NK-92 treated with Interleukin-12 subunit alpha and Interleukin-12 subunit beta, amount 100 ng/mL, for 24 hours (cell line): Measurements from ENCODE around the gene RGS9BP.
"Not testable (repeated sequence)": the region's sequence is repeated elsewhere in the genome, so short reads cannot be mapped to it uniquely, and the experiment has no call there.

Experiments
- DNase-seq: peaks from one replicate; lab custom pipeline; 2025; lab: John Stamatoyannopoulos, UW

RGS9BP gene

DNA sequence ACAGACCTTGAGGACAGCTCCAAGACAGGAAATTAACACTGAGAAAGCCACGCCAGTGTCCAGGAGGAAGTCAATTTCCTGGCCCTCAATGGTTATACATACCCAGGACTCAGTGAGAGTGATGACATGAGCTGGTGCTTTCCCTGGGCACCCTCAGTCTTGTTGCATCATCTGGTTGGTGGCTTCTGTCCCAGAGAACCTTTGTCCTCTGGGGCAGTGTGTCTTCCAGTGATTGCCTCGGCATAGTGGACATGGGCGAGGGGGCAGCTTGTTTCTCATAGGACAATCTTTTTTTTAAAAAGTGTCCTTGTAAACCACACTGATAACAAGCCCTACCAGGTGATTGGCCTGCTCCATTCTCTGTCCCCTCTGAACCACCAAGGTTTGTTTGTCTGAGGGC lies 21.1 kb downstream of the RGS9BP start:
- not testable (repeated sequence) for DNase-seq

DNA sequence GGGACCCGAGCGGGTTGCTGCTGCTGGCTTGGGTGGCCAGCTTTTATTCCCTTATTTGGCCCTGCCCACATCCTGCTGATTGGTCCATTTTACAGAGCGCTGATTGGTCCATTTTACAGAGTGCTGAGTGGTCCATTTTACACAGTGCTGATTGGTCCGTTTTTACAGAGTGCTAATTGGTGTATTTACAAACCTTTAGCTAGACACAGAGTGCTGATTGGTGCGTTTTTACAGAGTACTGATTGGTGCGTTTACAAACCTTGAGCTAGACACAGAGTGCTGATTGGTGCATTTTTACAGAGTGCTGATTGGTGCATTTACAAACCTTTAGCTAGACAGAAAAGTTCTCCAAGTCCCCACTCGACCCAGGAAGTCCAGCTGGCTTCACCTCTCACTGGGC lies 24.5 kb downstream of the RGS9BP start:
- DNase-seq, result not testable (repeated sequence)

DNA sequence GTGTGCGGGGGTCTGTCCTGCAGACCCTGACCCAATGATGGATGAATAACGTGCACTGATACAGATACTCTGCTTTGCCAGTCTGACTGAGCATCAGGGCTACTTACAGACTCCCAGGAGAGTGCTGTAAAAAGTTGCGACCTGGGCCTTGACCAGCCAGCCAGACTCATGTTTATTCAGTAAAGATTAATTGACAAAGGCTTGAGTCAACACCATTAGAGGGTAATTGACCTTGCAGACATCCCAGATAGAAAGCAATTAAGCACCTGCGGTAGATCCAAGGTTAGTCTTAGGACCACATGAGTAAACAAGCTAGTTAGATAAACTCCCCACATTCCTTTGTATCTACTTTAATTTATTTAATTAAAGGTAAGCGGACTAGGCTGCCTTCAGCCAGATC lies 26.4 kb downstream of the RGS9BP start:
- DNase-seq, result no peak

GRCh38 chr19:32704006-32704405 lies 28.4 kb downstream of the RGS9BP start:
- DNase-seq, result not testable (repeated sequence)

DNA sequence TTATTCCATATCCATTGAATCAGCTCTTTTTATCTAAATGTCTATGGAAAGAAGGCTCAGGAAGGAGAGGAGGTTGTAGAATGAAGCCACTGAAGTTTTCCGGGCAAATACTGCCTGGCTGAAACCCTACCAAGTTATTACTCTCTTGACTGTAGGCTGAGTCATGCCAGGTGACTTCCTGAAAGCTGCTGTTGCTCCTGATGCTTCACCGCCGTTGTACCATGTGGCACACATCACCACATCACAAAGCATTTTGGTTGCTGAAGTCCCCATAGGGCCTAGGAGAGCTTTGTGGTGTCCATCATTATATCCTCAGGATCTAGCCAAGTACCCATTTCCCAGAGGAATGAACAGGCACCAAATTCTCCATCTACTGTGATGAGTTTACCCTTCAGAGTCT lies 32.8 kb downstream of the RGS9BP start:
- no peak for DNase-seq

GRCh38 chr19:32709032-32709431 lies 33.4 kb downstream of the RGS9BP start:
- DNase-seq, result no peak

DNA sequence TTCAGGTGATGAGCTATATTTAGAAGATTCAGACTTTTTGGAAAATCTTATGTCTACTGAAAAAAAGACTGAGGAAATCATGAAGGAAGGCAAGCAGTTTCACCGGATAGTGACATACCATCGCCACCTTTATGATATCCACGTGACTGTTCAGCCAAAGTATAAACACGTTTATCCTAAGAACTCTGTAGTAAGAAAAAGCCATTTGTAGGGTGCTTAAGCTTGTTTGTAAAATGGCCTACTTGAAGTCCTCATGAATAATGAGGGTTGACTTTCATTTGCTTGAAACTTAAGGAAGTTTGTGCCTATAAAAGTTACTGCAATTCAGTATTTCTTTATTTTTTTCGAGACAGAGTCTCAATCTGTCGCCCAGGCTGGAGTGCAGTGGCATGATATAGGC lies 36.1 kb downstream of the RGS9BP start:
- DNase-seq, result no peak

GRCh38 chr19:32716203-32716602 lies 40.6 kb downstream of the RGS9BP start:
- not testable (repeated sequence) for DNase-seq

DNA sequence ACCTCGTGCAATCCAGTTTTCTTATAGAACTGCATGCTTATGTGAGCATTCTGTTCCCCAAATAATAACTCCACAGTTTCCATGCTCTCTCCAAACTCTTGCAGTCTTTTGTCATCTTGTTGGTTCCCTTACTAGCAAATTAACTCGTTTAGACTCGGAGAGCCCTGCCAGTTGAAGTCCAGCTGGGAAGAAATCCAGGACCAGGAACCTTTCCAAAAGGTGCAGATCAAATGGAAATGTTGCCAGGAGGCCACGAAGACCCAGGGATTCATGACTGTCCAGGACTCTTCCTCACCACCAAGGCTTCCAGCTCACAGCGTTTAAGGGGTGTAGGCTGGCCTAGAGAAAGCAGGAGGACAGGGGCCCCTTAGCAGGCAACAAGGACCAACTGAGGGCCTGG lies 41.8 kb downstream of the RGS9BP start:
- no peak for DNase-seq

DNA sequence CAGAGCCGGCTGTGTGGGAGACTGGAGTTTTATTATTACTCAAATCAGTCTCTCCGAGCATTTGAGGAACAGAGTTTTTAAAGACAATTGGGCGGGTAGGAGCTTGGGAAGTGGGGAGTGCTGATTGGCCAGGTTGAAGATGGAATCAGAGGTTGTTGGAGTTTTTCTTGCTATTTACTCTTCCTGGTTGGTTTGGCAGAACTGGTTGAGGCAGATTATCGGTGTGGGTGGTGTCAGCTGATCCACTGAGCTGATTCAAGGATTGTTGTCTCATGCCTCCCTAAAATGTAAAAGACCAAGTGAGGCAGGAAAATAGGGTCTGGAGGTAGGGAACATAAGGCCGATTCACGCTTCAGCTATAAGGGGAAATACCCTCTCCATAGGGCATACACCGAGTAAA lies 42.6 kb downstream of the RGS9BP start:
- DNase-seq, result no peak

GRCh38 chr19:32719611-32720059 lies 44.0 kb downstream of the RGS9BP start, which contains the start of gene TDRD12:
TDRD12 (plus strand) TSS chr19:32719767; CDS start chr19:32720073, 306 bp downstream.
- DNase-seq, result no peak

- DNase-seq, result no peak
These were observed 44.7 kb downstream of the RGS9BP start for GRCh38 chr19:32720216-32720935.

DNA sequence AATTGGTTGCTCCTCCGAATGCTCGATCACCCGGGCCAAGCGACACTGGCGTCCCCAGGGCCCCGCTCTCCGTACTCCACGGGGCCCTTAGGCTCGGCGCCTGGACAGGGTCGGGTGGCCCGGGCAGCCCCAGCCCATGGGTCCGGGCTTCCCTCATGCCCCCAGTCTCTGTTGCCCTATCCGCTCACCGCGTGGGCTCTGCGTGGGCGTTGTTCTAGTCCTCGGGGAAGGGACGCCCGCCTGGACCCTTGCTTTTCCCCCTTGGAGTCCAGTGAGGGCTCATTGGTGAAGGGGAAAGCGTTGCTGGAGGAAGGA lies 45.2 kb downstream of the RGS9BP start:
- DNase-seq, result no peak
